Measurements from ENCODE around the gene SLC9A9.

The SLC9A9 gene

GRCh38 chr3:143263852-143264513 is 584.3 kb downstream of the SLC9A9 start:
- DNase-seq (ENCODE audit: low read depth in 2 of 2, low spot score in 1 of 2): no peak

GRCh38 chr3:143261848-143262247 is 586.4 kb downstream of the SLC9A9 start:
- no peak for DNase-seq (ENCODE audit: low read depth in 2 of 2, low spot score in 1 of 2)

- DNase-seq (ENCODE audit: low read depth in 2 of 2, low spot score in 1 of 2): no peak
These were observed 589.6 kb downstream of the SLC9A9 start for GRCh38 chr3:143258692-143259091.

- no peak for DNase-seq (ENCODE audit: low read depth in 2 of 2, low spot score in 1 of 2)
These were observed 591.9 kb downstream of the SLC9A9 start for GRCh38 chr3:143256416-143256815.

- no peak for DNase-seq (ENCODE audit: low read depth in 2 of 2, low spot score in 1 of 2)
These were observed 592.5 kb downstream of the SLC9A9 start for GRCh38 chr3:143255739-143256138.

- DNase-seq (ENCODE audit: low read depth in 2 of 2, low spot score in 1 of 2): no peak
These were observed 595.3 kb downstream of the SLC9A9 start for GRCh38 chr3:143252931-143253330.

- DNase-seq (ENCODE audit: low read depth in 2 of 2, low spot score in 1 of 2): no peak
These were observed 599.3 kb downstream of the SLC9A9 start for GRCh38 chr3:143249014-143249413.

- DNase-seq (ENCODE audit: low read depth in 2 of 2, low spot score in 1 of 2): no peak
These were observed 601.2 kb downstream of the SLC9A9 start for GRCh38 chr3:143247073-143247472.

- no peak for DNase-seq (ENCODE audit: low read depth in 2 of 2, low spot score in 1 of 2)
These were observed 602.6 kb downstream of the SLC9A9 start for GRCh38 chr3:143245692-143246091.

GRCh38 chr3:143244516-143245063 is 603.7 kb downstream of the SLC9A9 start:
- DNase-seq (ENCODE audit: low read depth in 2 of 2, low spot score in 1 of 2): no peak

- DNase-seq (ENCODE audit: low read depth in 2 of 2, low spot score in 1 of 2): no peak
These were observed 604.6 kb downstream of the SLC9A9 start for GRCh38 chr3:143243686-143244085.

- no peak for DNase-seq (ENCODE audit: low read depth in 2 of 2, low spot score in 1 of 2)
These were observed 605.6 kb downstream of the SLC9A9 start for GRCh38 chr3:143242691-143243090.

GRCh38 chr3:143242101-143242500 is 606.2 kb downstream of the SLC9A9 start:
- no peak for DNase-seq (ENCODE audit: low read depth in 2 of 2, low spot score in 1 of 2)

- no peak for DNase-seq (ENCODE audit: low read depth in 2 of 2, low spot score in 1 of 2)
These were observed 606.8 kb downstream of the SLC9A9 start for GRCh38 chr3:143241481-143241951.

GRCh38 chr3:143240886-143241285 is 607.4 kb downstream of the SLC9A9 start:
- no peak for DNase-seq (ENCODE audit: low read depth in 2 of 2, low spot score in 1 of 2)

- no peak for DNase-seq (ENCODE audit: low read depth in 2 of 2, low spot score in 1 of 2)
These were observed 609.2 kb downstream of the SLC9A9 start for GRCh38 chr3:143239031-143239430.

- DNase-seq (ENCODE audit: low read depth in 2 of 2, low spot score in 1 of 2): no peak
These were observed 611.1 kb downstream of the SLC9A9 start for GRCh38 chr3:143237077-143237627.

- no peak for DNase-seq (ENCODE audit: low read depth in 2 of 2, low spot score in 1 of 2)
These were observed 611.9 kb downstream of the SLC9A9 start for GRCh38 chr3:143236226-143236964.

GRCh38 chr3:143235614-143236204 is 612.6 kb downstream of the SLC9A9 start:
- DNase-seq (ENCODE audit: low read depth in 2 of 2, low spot score in 1 of 2): no peak

GRCh38 chr3:143234526-143234925 is 613.7 kb downstream of the SLC9A9 start:
- no peak for DNase-seq (ENCODE audit: low read depth in 2 of 2, low spot score in 1 of 2)

GRCh38 chr3:143232981-143233380 is 615.3 kb downstream of the SLC9A9 start:
- DNase-seq (ENCODE audit: low read depth in 2 of 2, low spot score in 1 of 2): no peak

- no peak for DNase-seq (ENCODE audit: low read depth in 2 of 2, low spot score in 1 of 2)
These were observed 619.9 kb downstream of the SLC9A9 start for GRCh38 chr3:143228405-143228804.

Measured in stimulated activated CD8-positive, alpha-beta memory T cell treated with anti-CD3 and anti-CD28 coated beads, Interleukin-4, amount 100 ng/mL, for 1 hour (primary cell).